Uterus (tissue), 2 donors: ENCODE data around the gene RNF123.

Source experiments
- POLR2A ChIP-seq, 2 donors: fragments of 450-650 bp; IDR thresholded peaks; one replicate each; pipeline ENCODE4 v1.6.1; 2016; ENCODE audit warnings: antibody characterized with exemption in 2 of 2, mild to moderate bottlenecking in 1 of 2, moderate library complexity in 1 of 2
- TF ChIP-seq, protein P1 (sequence below), 4 experiments: fragments of 200-600 bp in 2 of 4; fragments of 450-650 bp in 2 of 4; sonication (generic) in 2 of 4; IDR thresholded peaks; one replicate each; pipeline ENCODE4 v1.5.1; 2016 to 2019; ENCODE audit warnings: antibody characterized with exemption in 4 of 4, mild to moderate bottlenecking in 2 of 4, moderate library complexity in 1 of 4

- TF ChIP-seq, protein P1, sequence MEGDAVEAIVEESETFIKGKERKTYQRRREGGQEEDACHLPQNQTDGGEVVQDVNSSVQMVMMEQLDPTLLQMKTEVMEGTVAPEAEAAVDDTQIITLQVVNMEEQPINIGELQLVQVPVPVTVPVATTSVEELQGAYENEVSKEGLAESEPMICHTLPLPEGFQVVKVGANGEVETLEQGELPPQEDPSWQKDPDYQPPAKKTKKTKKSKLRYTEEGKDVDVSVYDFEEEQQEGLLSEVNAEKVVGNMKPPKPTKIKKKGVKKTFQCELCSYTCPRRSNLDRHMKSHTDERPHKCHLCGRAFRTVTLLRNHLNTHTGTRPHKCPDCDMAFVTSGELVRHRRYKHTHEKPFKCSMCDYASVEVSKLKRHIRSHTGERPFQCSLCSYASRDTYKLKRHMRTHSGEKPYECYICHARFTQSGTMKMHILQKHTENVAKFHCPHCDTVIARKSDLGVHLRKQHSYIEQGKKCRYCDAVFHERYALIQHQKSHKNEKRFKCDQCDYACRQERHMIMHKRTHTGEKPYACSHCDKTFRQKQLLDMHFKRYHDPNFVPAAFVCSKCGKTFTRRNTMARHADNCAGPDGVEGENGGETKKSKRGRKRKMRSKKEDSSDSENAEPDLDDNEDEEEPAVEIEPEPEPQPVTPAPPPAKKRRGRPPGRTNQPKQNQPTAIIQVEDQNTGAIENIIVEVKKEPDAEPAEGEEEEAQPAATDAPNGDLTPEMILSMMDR (IDR thresholded peaks at IDR 0.05) = no peak
- no peak for TF ChIP-seq POLR2A (IDR thresholded peaks at IDR 0.05)
Observed at GRCh38 chr3:49680493-49681231, 8.7 kb upstream of the RNF123 start.
